GM18951 (cell line): ENCODE results near the gene LCE1B.

Experiments used
- POLR2A ChIP-seq: IDR thresholded peaks from 4 replicates; pipeline ENCODE4 v1.6.1; 2011; ENCODE audit warnings: mild to moderate bottlenecking; ENCODE audit not compliant: insufficient read length, insufficient read depth; ENCODE audit errors: extremely low read depth
- in situ Hi-C: fragments of 300-500 bp; cut with MboI; formaldehyde crosslinking; loops from one replicate; pipeline ENCODE4 v1.12.0; 2022; ENCODE audit warnings: low sequenced_read_pairs, mixed read lengths, inconsistent platforms; ENCODE audit not compliant: unreplicated experiment

The LCE1B gene, protein sequence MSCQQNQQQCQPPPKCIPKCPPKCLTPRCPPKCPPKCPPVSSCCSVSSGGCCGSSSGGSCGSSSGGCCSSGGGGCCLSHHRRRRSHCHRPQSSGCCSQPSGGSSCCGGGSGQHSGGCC

DNA sequence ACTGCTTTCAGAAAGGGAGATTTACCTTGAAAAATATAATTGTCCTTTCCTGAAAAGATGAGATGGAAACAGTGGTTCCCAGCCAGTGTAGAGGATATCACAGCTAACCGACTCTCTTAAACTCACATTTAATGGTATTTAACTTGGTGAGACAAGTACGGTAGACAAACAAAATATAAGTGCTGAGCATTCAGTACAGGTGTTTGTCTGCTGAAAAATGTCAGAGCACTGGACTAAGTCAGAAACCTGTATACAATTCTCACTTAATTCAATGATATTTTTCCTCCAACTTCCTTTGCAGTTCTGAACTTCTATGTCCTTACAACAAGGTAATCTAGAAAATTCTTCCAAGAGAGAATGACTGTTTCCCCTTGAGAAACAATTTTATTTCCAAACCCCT, at the start of gene LCE1B:
TSS of gene LCE1B (plus strand) at position 301 of the 400 bp plus-strand sequence. CDS start 476 bp downstream, outside the sequence.
- in situ Hi-C loops: no loop called here

GRCh38 chr1:152768847-152769533, 42.8 kb upstream of the LCE1B start:
- TF ChIP-seq POLR2A: no peak
- in situ Hi-C loops: no loop called here

More for the DNA sequence above, at the start of gene LCE1B:
- no peak for TF ChIP-seq POLR2A

DNA sequence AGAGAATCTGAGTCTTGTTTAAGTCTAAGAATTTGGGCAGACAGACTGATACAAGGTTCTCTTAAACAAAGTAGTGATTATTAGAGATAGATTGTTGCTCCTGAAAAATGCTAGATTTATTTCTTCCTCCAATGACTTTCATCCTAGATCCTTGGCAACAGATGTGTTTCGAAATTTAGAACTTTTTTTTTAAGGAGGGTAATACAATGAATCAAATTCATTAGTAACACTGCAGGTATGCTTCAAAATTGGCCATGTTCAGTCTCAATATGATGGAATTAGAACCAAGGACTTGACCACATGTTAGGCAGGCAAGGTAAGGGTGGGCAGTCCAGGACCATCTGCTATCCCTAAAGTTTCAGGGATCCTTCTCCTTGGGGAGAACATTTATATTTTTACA, 41.4 kb upstream of the LCE1B start:
- in situ Hi-C loops: no loop called here
- TF ChIP-seq POLR2A: no peak

GRCh38 chr1:152774875-152775274, 36.9 kb upstream of the LCE1B start, which contains the start of gene LCE1F:
Gene LCE1F, plus strand, starts transcription at chr1:152775140. Its CDS starts 1,232 bp downstream, at chr1:152776372.
- no peak for TF ChIP-seq POLR2A
- in situ Hi-C loops: no loop called here

DNA sequence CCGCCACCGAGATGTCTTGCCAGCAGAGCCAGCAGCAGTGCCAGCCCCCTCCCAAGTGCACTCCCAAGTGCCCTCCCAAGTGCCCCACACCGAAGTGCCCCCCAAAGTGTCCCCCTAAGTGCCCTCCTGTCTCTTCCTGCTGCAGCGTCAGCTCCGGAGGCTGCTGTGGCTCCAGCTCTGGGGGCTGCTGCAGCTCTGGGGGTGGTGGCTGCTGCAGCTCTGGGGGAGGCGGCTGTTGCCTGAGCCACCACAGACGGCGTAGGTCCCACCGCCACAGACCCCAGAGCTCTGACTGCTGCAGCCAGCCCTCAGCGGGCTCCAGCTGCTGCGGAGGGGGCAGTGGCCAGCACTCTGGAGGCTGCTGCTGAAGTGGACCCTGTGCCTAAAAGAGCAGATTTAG, 35.4 kb upstream of the LCE1B start:
- TF ChIP-seq POLR2A: no peak
- in situ Hi-C loops: no loop called here

GRCh38 chr1:152777510-152778137, 34.1 kb upstream of the LCE1B start:
- in situ Hi-C loops: no loop called here
- TF ChIP-seq POLR2A: no peak

- in situ Hi-C loops: no loop called here
- no peak for TF ChIP-seq POLR2A
Measured at GRCh38 chr1:152783095-152783494, 28.7 kb upstream of the LCE1B start.

DNA sequence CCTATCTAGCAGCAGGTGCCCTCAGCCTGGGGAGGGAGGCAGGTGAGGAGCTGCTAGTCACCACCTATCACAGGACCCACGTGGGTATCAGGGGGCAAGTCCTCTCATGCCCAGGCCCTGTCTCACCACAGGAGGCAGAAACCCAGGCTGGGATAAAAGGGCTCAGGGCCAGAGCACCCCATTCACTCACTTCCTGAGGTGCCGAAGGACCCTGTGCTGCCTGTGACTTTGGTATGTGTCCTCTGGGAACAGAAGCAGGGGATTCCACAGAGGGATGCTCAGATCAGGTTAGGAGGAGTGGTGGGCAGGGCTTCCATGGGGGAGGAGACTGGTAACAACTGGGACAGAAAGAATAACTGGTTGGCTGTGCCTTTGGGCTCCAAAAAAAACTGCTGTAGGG, 25.7 kb upstream of the LCE1B start, which contains the start of gene LCE1E:
TSS of gene LCE1E (plus strand) at position 181 of the 400 bp plus-strand sequence. CDS start 1,043 bp downstream, outside the sequence.
- in situ Hi-C loops: no loop called here
- TF ChIP-seq POLR2A: peak; percentile 32

GRCh38 chr1:152795686-152796085, 16.1 kb upstream of the LCE1B start:
- TF ChIP-seq POLR2A: no peak
- in situ Hi-C loops: no loop called here

GRCh38 chr1:152796421-152796820, 15.3 kb upstream of the LCE1B start, which contains the start of gene LCE1D:
Gene LCE1D, plus strand, starts transcription at chr1:152796721. Its CDS starts 1,074 bp downstream, at chr1:152797795.
- in situ Hi-C loops: no loop called here
- TF ChIP-seq POLR2A: no peak

- in situ Hi-C loops: no loop called here
- no peak for TF ChIP-seq POLR2A
Measured at GRCh38 chr1:152801333-152801732, 10.4 kb upstream of the LCE1B start.

- in situ Hi-C loops: no loop called here
- TF ChIP-seq POLR2A: no peak
Measured at GRCh38 chr1:152806576-152806975, 5.2 kb upstream of the LCE1B start, which contains the start of gene LCE1C. Gene LCE1C, minus strand, starts transcription at chr1:152806651. Its CDS starts 1,173 bp downstream, at chr1:152805478.

DNA sequence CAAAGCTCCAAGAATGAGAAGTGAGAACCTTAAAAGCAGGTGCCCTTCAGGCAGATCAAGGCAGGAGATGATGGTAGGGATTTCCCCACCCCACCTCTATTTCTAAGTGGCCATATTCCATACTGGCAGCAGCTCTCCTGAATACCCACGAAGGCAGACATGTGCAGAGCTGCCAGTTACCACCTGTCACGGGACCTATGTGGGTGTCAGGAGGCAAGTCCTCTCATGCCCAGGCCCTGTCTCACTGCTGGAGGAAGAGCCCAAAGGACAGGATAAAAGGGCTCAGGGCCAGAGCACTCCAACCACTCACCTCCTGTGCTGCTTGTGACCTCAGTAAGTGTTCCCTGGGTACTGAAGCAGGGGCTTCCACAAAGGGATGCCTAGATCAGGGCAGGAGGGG, 721 bp upstream of the LCE1B start:
- TF ChIP-seq POLR2A: no peak
- in situ Hi-C loops: no loop called here
